Esophagus muscularis mucosa (tissue), 4 donors: ENCODE data around the gene PRKD1. TPM values are rescaled to one million over a fixed set of nuclear protein-coding genes. Genes with fewer than 3 reads are reported as not detected.

ENCODE experiments used
- DNase-seq: peaks from one replicate; pipeline ENCODE4 v3.0.0-alpha.2; 2017; ENCODE audit errors: extremely low spot score
- H3K27ac ChIP-seq, 4 donors: fragments of 200-600 bp; sonication (generic); replicated peaks in 1 of 4; 1 replicate in 3 of 4; 2 replicates in 1 of 4; pipeline ENCODE4 v1.5.1; 2016 to 2019; ENCODE audit warnings: mild to moderate bottlenecking in 1 of 4
- H3K27me3 ChIP-seq, 4 donors: fragments of 200-600 bp; sonication (generic); one replicate each; pipeline versions ENCODE4 v1.5.1 to v1.6.0; 2016 to 2019
- H3K36me3 ChIP-seq, 4 donors: fragments of 200-600 bp; sonication (generic); one replicate each; pipeline ENCODE4 v1.5.1; 2016 to 2019
- H3K4me1 ChIP-seq, 4 donors: fragments of 200-600 bp; sonication (generic); one replicate each; pipeline ENCODE4 v1.5.1; 2016 to 2019
- H3K4me3 ChIP-seq, 4 donors: fragments of 200-600 bp; sonication (generic); 1 replicate in 2 of 4; 2 replicates in 2 of 4; pipeline ENCODE4 v1.5.1; 2016 to 2019; ENCODE audit warnings: mild to moderate bottlenecking in 4 of 4, moderate library complexity in 1 of 4
- H3K9me3 ChIP-seq, 4 donors: fragments of 200-600 bp; sonication (generic); 1 replicate in 3 of 4; 2 replicates in 1 of 4; pipeline ENCODE4 v1.5.1; 2016 to 2019
- CTCF ChIP-seq, 3 experiments: fragments of 200-600 bp in 2 of 3; fragments of 450-650 bp in 1 of 3; sonication (generic) in 2 of 3; IDR thresholded peaks; one replicate each; pipeline ENCODE4 v1.5.1; 2017 to 2019; ENCODE audit warnings: antibody characterized with exemption in 3 of 3, mild to moderate bottlenecking in 2 of 3, moderate library complexity in 1 of 3
- EP300 ChIP-seq: sonication (generic); formaldehyde crosslinking; IDR thresholded peaks from one replicate; pipeline ENCODE4 v1.6.1; 2017; ENCODE audit warnings: antibody characterized with exemption
- POLR2A ChIP-seq: fragments of 450-650 bp; IDR thresholded peaks from one replicate; pipeline ENCODE4 v1.6.1; 2017; ENCODE audit warnings: antibody characterized with exemption, moderate library complexity, mild to moderate bottlenecking, low read depth
- POLR2AphosphoS5 ChIP-seq, 2 donors: sonication (generic); formaldehyde crosslinking; IDR thresholded peaks; one replicate each; pipeline ENCODE4 v1.6.1; 2017; ENCODE audit warnings: antibody characterized with exemption in 2 of 2
- WGBS: methylation state at CpG from one replicate; pipeline ENCODE4 v1.1.5; 2018; 5-methylcytosine and 5-hydroxymethylcytosine counted together
- intact Hi-C: fragments of 100-400 bp; cut with DNase I; formaldehyde crosslinking; loops from one replicate; pipeline ENCODE4 v1.15.1; 2023
- total RNA-seq, 4 donors: library from RNA; depleted of rRNA; stranded (reverse); fragments of >200 nt; gene quantifications; one replicate each; pipeline versions ENCODE4 v1.1.0 to v1.2.1, GENCODE V29; 2016

The PRKD1 gene
- total RNA-seq, 4 donors from 2014 or later: 10.4 to 18.7 (median 14.0) TPM

GRCh38 chr14:29616922-29617321 lies 310.7 kb downstream of the PRKD1 start:
- TF ChIP-seq EP300 (no peak), POLR2A (no peak), POLR2AphosphoS5 (IDR thresholded peaks at IDR 0.05) (no peak), CTCF (IDR thresholded peaks at IDR 0.05) (no peak)
- no peak for DNase-seq
- peaks cover 0 to 2% (median 0%) of the 10 kb centered on the region in 4 donors for H3K36me3 ChIP-seq
- no peak overlapping the region for H3K27ac ChIP-seq
- H3K4me3 ChIP-seq: no peak overlapping the region
- intact Hi-C loops: no loop called here
- no peaks in the 10 kb centered on the region for H3K4me1 ChIP-seq
- H3K27me3 ChIP-seq: no peaks in the 10 kb centered on the region
- no peaks in the 10 kb centered on the region for H3K9me3 ChIP-seq

- no peak overlapping the region for H3K27ac ChIP-seq
- TF ChIP-seq POLR2AphosphoS5 (IDR thresholded peaks at IDR 0.05) (no peak), EP300 (no peak), POLR2A (no peak), CTCF (IDR thresholded peaks at IDR 0.05) (no peak)
- intact Hi-C loops: no loop called here
- H3K4me3 ChIP-seq: no peak overlapping the region
- H3K27me3 ChIP-seq: no peaks in the 10 kb centered on the region
- H3K4me1 ChIP-seq: no peaks in the 10 kb centered on the region
- WGBS: 95% methylated on average over 2 of the region's 2 CpGs
- no peak for DNase-seq
- no peaks in the 10 kb centered on the region for H3K36me3 ChIP-seq
- H3K9me3 ChIP-seq: no peaks in the 10 kb centered on the region
Measured at GRCh38 chr14:29608861-29609260, 318.8 kb downstream of the PRKD1 start.

GRCh38 chr14:29607169-29607568 lies 320.5 kb downstream of the PRKD1 start:
- no peak for DNase-seq
- Histone ChIP-seq H3K27me3 (no peaks in the 10 kb centered on the region), H3K27ac (no peak overlapping the region), H3K36me3 (no peaks in the 10 kb centered on the region), H3K4me1 (no peaks in the 10 kb centered on the region), H3K4me3 (no peak overlapping the region), H3K9me3 (no peaks in the 10 kb centered on the region)
- intact Hi-C loops: no loop called here
- TF ChIP-seq POLR2A (no peak), POLR2AphosphoS5 (IDR thresholded peaks at IDR 0.05) (no peak), EP300 (no peak), CTCF (IDR thresholded peaks at IDR 0.05) (no peak)
- WGBS: 71% methylated on average over 5 of the region's 5 CpGs

- 75% methylated on average over 3 of the region's 3 CpGs for WGBS
- H3K36me3 ChIP-seq: no peaks in the 10 kb centered on the region
- H3K4me1 ChIP-seq: peaks cover 4 to 15% (median 11%) of the 10 kb centered on the region in 4 donors
- no peak overlapping the region for H3K27ac ChIP-seq
- TF ChIP-seq POLR2A (no peak), POLR2AphosphoS5 (IDR thresholded peaks at IDR 0.05) (no peak), CTCF (IDR thresholded peaks at IDR 0.05) (no peak), EP300 (no peak)
- DNase-seq: no peak
- H3K9me3 ChIP-seq: no peaks in the 10 kb centered on the region
- intact Hi-C loops: no loop called here
- H3K27me3 ChIP-seq: no peaks in the 10 kb centered on the region
- no peak overlapping the region for H3K4me3 ChIP-seq
Measured at GRCh38 chr14:29603696-29604095, 324.0 kb downstream of the PRKD1 start.

GRCh38 chr14:29601616-29602015 lies 326.0 kb downstream of the PRKD1 start:
- H3K4me3 ChIP-seq: no peak overlapping the region
- intact Hi-C loops: no loop called here
- no peak for DNase-seq
- TF ChIP-seq EP300 (no peak), CTCF (IDR thresholded peaks at IDR 0.05) (no peak), POLR2A (no peak), POLR2AphosphoS5 (IDR thresholded peaks at IDR 0.05) (no peak)
- no peaks in the 10 kb centered on the region for H3K9me3 ChIP-seq
- WGBS: 82% methylated on average over 5 of the region's 5 CpGs
- no peaks in the 10 kb centered on the region for H3K27me3 ChIP-seq
- peaks cover 0 to 3% (median 0%) of the 10 kb centered on the region in 4 donors for H3K36me3 ChIP-seq
- H3K4me1 ChIP-seq: peaks cover 4 to 15% (median 11%) of the 10 kb centered on the region in 4 donors
- H3K27ac ChIP-seq: no peak overlapping the region
